HCT116 (cell line): ENCODE data around the gene RPS25. TPM values are rescaled to one million over a fixed set of nuclear protein-coding genes. Genes with fewer than 3 reads are reported as not detected.

Experiments
- ATAC-seq: fragments of 200-7000 bp; cut with Tn5 transposase; 2 replicates; pipeline ENCODE4 v1.9.1; 2020; ENCODE audit warnings: mild to moderate bottlenecking, moderate library complexity
- BruUV-seq: library from RNA; stranded (reverse); fragments of 400-500 nt; replicated peaks from 2 replicates; lab custom pipeline; 2021; lab: Mats Ljungman, UMichigan
- CTCF ChIA-PET: fragments of 300-600 bp; sonication (Branson Sonifier 250); formaldehyde crosslinking; loops from one replicate; lab custom pipeline; 2021; ENCODE audit warnings: antibody characterized with exemption; lab: Charles Lee
- POLR2A ChIA-PET: fragments of 300-600, 350-600 bp; sonication (Branson Sonifier 250); formaldehyde crosslinking; loops from one replicate; lab custom pipeline; 2021; ENCODE audit warnings: antibody characterized with exemption; lab: Charles Lee
- RAD21 ChIA-PET, 2 experiments: fragments of 300-600 bp; sonication (Branson Sonifier 250); formaldehyde crosslinking; loops; one replicate each; lab custom pipeline; 2023; ENCODE audit warnings: low total read pairs in 2 of 2; ENCODE audit not compliant: uncharacterized antibody in 2 of 2, unreplicated experiment in 2 of 2, low non-redundant PET in 1 of 2; lab: Charles Lee
- DNase-seq: peaks from one replicate; pipeline ENCODE4 v3.0.0-alpha.2; 2010; ENCODE audit warnings: low read depth, low spot score
- H2AFZ ChIP-seq: fragments of 200-600 bp; shearing (Covaris generic), sonication (generic); 2 replicates; pipeline ENCODE4 v1.6.1; 2017; ENCODE audit warnings: low read depth, mixed run types, mixed read lengths, antibody characterized with exemption, low read length; ENCODE audit not compliant: poor library complexity, severe bottlenecking
- H3K27ac ChIP-seq: 2 replicates; pipeline ENCODE4 v1.5.1; 2012; ENCODE audit warnings: low read depth, low read length
- H3K27me3 ChIP-seq: fragments of 200-600 bp; sonication (generic); 2 replicates; pipeline ENCODE4 v1.6.1; 2016; ENCODE audit warnings: mixed run types, low read length, mixed read lengths; ENCODE audit not compliant: insufficient read depth
- H3K36me3 ChIP-seq, 2 experiments: fragments of 200-500 bp in 1 of 2; fragments of 200-600 bp in 1 of 2; sonication (Bioruptor generic) in 1 of 2; sonication (generic) in 1 of 2; 2 replicates each; pipeline versions ENCODE4 v1.5.1 to v1.6.1; 2014 to 2016; ENCODE audit warnings: low read length in 2 of 2, inconsistent platforms in 1 of 2, mixed read lengths in 1 of 2, mixed run types in 1 of 2; ENCODE audit not compliant: insufficient read depth in 2 of 2, control insufficient read depth in 1 of 2
- H3K4me1 ChIP-seq, 2 experiments: fragments of 200-600 bp in 1 of 2; sonication (generic) in 1 of 2; 2 replicates each; pipeline versions ENCODE4 v1.5.1 to v1.6.1; 2012 to 2017; ENCODE audit warnings: low read length in 2 of 2, inconsistent platforms in 1 of 2, mild to moderate bottlenecking in 1 of 2, mixed read lengths in 1 of 2, mixed run types in 1 of 2, moderate library complexity in 1 of 2; ENCODE audit not compliant: insufficient read depth in 2 of 2, control insufficient read depth in 1 of 2
- H3K4me2 ChIP-seq: fragments of 200-600 bp; sonication (generic); 2 replicates; pipeline ENCODE4 v1.6.1; 2017; ENCODE audit warnings: mixed run types, low read length, mixed read lengths
- H3K4me3 ChIP-seq, 2 experiments: fragments of 200-600 bp in 1 of 2; sonication (generic) in 1 of 2; replicated peaks in 1 of 2; 2 replicates each; pipeline ENCODE4 v1.5.1; 2011 to 2016; ENCODE audit warnings: low read length in 2 of 2, control low read depth in 1 of 2, low read depth in 1 of 2, mild to moderate bottlenecking in 1 of 2, mixed read lengths in 1 of 2, mixed run types in 1 of 2
- H3K79me2 ChIP-seq: fragments of 200-600 bp; sonication (generic); 2 replicates; pipeline ENCODE4 v1.6.1; 2017; ENCODE audit warnings: mild to moderate bottlenecking, mixed run types, low read length, moderate library complexity, mixed read lengths; ENCODE audit not compliant: insufficient read depth
- H3K9ac ChIP-seq: fragments of 200-600 bp; sonication (generic); 2 replicates; pipeline ENCODE4 v1.6.1; 2016; ENCODE audit warnings: low read length, mixed read lengths
- H3K9me2 ChIP-seq: fragments of 200-600 bp; sonication (generic), shearing (Covaris generic); 2 replicates; pipeline ENCODE4 v1.6.1; 2017; ENCODE audit warnings: mixed run types, mild to moderate bottlenecking, moderate library complexity; ENCODE audit not compliant: insufficient read depth
- H3K9me3 ChIP-seq, 2 experiments: fragments of 200-500 bp in 1 of 2; fragments of 200-600 bp in 1 of 2; sonication (Bioruptor generic) in 1 of 2; sonication (generic) in 1 of 2; 2 replicates each; pipeline ENCODE4 v1.6.1; 2014 to 2017; ENCODE audit warnings: low read length in 2 of 2, mixed read lengths in 2 of 2, inconsistent platforms in 1 of 2, low read depth in 1 of 2, mild to moderate bottlenecking in 1 of 2, mixed run types in 1 of 2, moderate library complexity in 1 of 2; ENCODE audit not compliant: control insufficient read depth in 1 of 2, insufficient read depth in 1 of 2
- H4K20me1 ChIP-seq: fragments of 200-600 bp; sonication (generic), shearing (Covaris generic); 2 replicates; pipeline ENCODE4 v1.6.1; 2017; ENCODE audit warnings: mixed run types, mild to moderate bottlenecking, moderate library complexity; ENCODE audit not compliant: insufficient read depth
- CBX3 ChIP-seq: IDR thresholded peaks from 2 replicates; pipeline ENCODE4 v1.6.1; 2012; ENCODE audit warnings: low read depth
- CEBPB ChIP-seq: IDR thresholded peaks from 2 replicates; pipeline ENCODE4 v1.6.1; 2012; ENCODE audit warnings: low read depth
- CTCF ChIP-seq, 3 experiments: fragments of 200-600 bp in 1 of 3; sonication (generic) in 1 of 3; IDR thresholded peaks in 2 of 3; conservative IDR thresholded peaks in 1 of 3; 2 replicates each; pipeline ENCODE4 v1.5.1; 2012 to 2017; ENCODE audit warnings: low read depth in 2 of 3, low read length in 2 of 3, antibody characterized with exemption in 1 of 3, borderline replicate concordance in 1 of 3, control low read depth in 1 of 3, mild to moderate bottlenecking in 1 of 3, mixed read lengths in 1 of 3, mixed run types in 1 of 3, moderate library complexity in 1 of 3; ENCODE audit not compliant: insufficient read depth in 1 of 3
- EGR1 ChIP-seq: IDR thresholded peaks from 2 replicates; pipeline ENCODE4 v1.6.1; 2012; ENCODE audit warnings: low read depth
- ELF1 ChIP-seq: IDR thresholded peaks from 2 replicates; pipeline ENCODE4 v1.6.1; 2012; ENCODE audit warnings: low read depth, borderline replicate concordance
- JUND ChIP-seq: IDR thresholded peaks from 2 replicates; pipeline ENCODE4 v1.6.1; 2012
- MAX ChIP-seq: IDR thresholded peaks from 2 replicates; pipeline ENCODE4 v1.6.1; 2012
- POLR2A ChIP-seq: IDR thresholded peaks from 2 replicates; pipeline ENCODE4 v1.7.0; 2011; ENCODE audit warnings: borderline replicate concordance; ENCODE audit not compliant: insufficient read depth, insufficient read length; ENCODE audit errors: extremely low read depth
- POLR2AphosphoS5 ChIP-seq: IDR thresholded peaks from 2 replicates; pipeline ENCODE4 v1.6.1; 2011; ENCODE audit warnings: mild to moderate bottlenecking, low read depth, low read length, moderate library complexity
- RAD21 ChIP-seq: IDR thresholded peaks from 2 replicates; pipeline ENCODE4 v1.6.1; 2012; ENCODE audit warnings: low read depth, mild to moderate bottlenecking
- REST ChIP-seq: IDR thresholded peaks from 2 replicates; pipeline ENCODE4 v1.6.1; 2012; ENCODE audit warnings: low read depth
- SIN3A ChIP-seq: IDR thresholded peaks from 2 replicates; pipeline ENCODE4 v1.6.1; 2012; ENCODE audit warnings: low read depth
- SP1 ChIP-seq: IDR thresholded peaks from 2 replicates; pipeline ENCODE4 v1.6.1; 2012; ENCODE audit warnings: low read depth
- YY1 ChIP-seq: IDR thresholded peaks from 2 replicates; pipeline ENCODE4 v1.6.1; 2011; ENCODE audit warnings: low read length, low read depth, moderate library complexity, mild to moderate bottlenecking; ENCODE audit not compliant: insufficient replicate concordance; ENCODE audit errors: extremely low read depth
- ZFX ChIP-seq: fragments of 450-650 bp; IDR thresholded peaks from 2 replicates; pipeline ENCODE4 v1.6.1; 2017
- intact Hi-C: fragments of 100-400 bp; cut with micrococcal nuclease; formaldehyde crosslinking; loops from 2 replicates; pipeline ENCODE4 v1.10.0; 2022
- total RNA-seq: library from RNA; stranded (reverse); gene quantifications from one replicate; pipeline ENCODE4 v1.2.1, GENCODE V29; 2021; ENCODE audit not compliant: unreplicated experiment

RPS25 gene
- total RNA-seq, 1 experiment from 2014 or later = 1,404 TPM

- ChIA-PET POLR2A (no interaction called here), RAD21 (no interaction called here), CTCF (interaction anchor here (0.7 to 1.2 kb wide), 7 partner anchors 9 to 340 kb away, joined by 3 to 5 read pairs (median 3); partner anchors contain the start of gene VPS11)
- BruUV-seq = no TSS peak
- intact Hi-C loops = no loop called here
- no peaks in the 10 kb centered on the region for H3K9me3 ChIP-seq
- H4K20me1 ChIP-seq = no peaks in the 10 kb centered on the region
- ATAC-seq (no peak), DNase-seq (no peak)
- peaks cover 5 to 38% of the 10 kb centered on the region in 2 experiments; a peak in 3 of 4 replicates for H3K4me1 ChIP-seq
- no peak overlapping the region for H2AFZ ChIP-seq
- H3K9ac ChIP-seq = no peak overlapping the region
- no peak for TF ChIP-seq POLR2AphosphoS5
- TF ChIP-seq ZFX = no peak
- no peak for TF ChIP-seq SIN3A
- TF ChIP-seq JUND = no peak
- no peak overlapping the region for H3K4me2 ChIP-seq
- H3K36me3 ChIP-seq = peaks cover 2 to 13% of the 10 kb centered on the region in 2 experiments; a peak in 1 of 4 replicates
- no peaks in the 10 kb centered on the region for H3K27me3 ChIP-seq
- H3K4me3 ChIP-seq = no peak overlapping the region
- no peak overlapping the region for H3K27ac ChIP-seq
- H3K79me2 ChIP-seq = peaks cover 23% of the 10 kb centered on the region
- H3K9me2 ChIP-seq = no peaks in the 10 kb centered on the region
These were observed 13.8 kb upstream of the RPS25 start for GRCh38 chr11:119031912-119032280.

GRCh38 chr11:119030329-119031047 lies 12.3 kb upstream of the RPS25 start, which contains the start of gene SLC37A4:
Gene SLC37A4 (minus strand): TSS chr11:119030877.
- peaks cover 26% of the 10 kb centered on the region for H3K79me2 ChIP-seq
- H2AFZ ChIP-seq = no peak within 1 kb of the TSS
- ATAC-seq (peak; percentile 91), DNase-seq (peak; percentile 97)
- RAD21 ChIA-PET = no interaction called here
- CTCF ChIA-PET = no interaction called here
- BruUV-seq = no TSS peak
- no peaks in the 10 kb centered on the region for H3K27me3 ChIP-seq
- H3K4me1 ChIP-seq = peaks cover 5 to 38% of the 10 kb centered on the region in 2 experiments; a peak in 3 of 4 replicates
- peaks cover 6 to 13% of the 10 kb centered on the region in 2 experiments; a peak in 1 of 4 replicates for H3K36me3 ChIP-seq
- peak within 1 kb of the TSS; percentile 97 for H3K9ac ChIP-seq
- no peaks in the 10 kb centered on the region for H3K9me2 ChIP-seq
- POLR2A ChIA-PET = interaction anchor here (0.7 kb wide), 1 partner anchor 55 kb away, joined by 3 read pairs; no protein-coding TSS in a partner anchor
- H4K20me1 ChIP-seq = no peaks in the 10 kb centered on the region
- H3K4me2 ChIP-seq = peak within 1 kb of the TSS; percentile 99
- intact Hi-C loops = no loop called here
- H3K9me3 ChIP-seq = no peaks in the 10 kb centered on the region
- H3K27ac ChIP-seq = peak within 1 kb of the TSS; percentile 89
- H3K4me3 ChIP-seq = peak within 1 kb of the TSS; percentile 86 to 91
- TF ChIP-seq MAX (peak; percentile 100), REST (no peak), CEBPB (no peak), CTCF (IDR thresholded peaks at IDR 0.05 in 2 of 3, conservative IDR thresholded peaks at IDR 0.05 in 1 of 3; ENCODE audit: borderline replicate concordance in 1 of 3, insufficient read depth in 1 of 3, low read depth in 2 of 3, low read length in 2 of 3) (peak in 1 of 3 experiments; percentile 84; a peak in 4 of 6 replicates), POLR2AphosphoS5 (peak; percentile 97), YY1 (peak; percentile 70), SIN3A (peak; percentile 52; the same call in 1 of the 2 replicates), ELF1 (no peak), SP1 (peak; percentile 76), POLR2A (peak; percentile 74), CBX3 (peak; percentile 100), RAD21 (peak; percentile 73), EGR1 (peak; percentile 96)
